Endothelial cell of umbilical vein (primary cell): ENCODE results near the gene CBFB. TPM values are rescaled to one million over a fixed set of nuclear protein-coding genes. Genes with fewer than 3 reads are reported as not detected.

Source experiments
- BruUV-seq: library from RNA; stranded (reverse); fragments of 400-500 nt; replicated peaks from 2 replicates; lab custom pipeline; 2021; lab: Mats Ljungman, UMichigan
- CTCF ChIA-PET: fragments of 300-600, 350-600 bp; sonication (Branson Sonifier 250); formaldehyde crosslinking; loops from one replicate; lab custom pipeline; 2021; ENCODE audit warnings: antibody characterized with exemption, inconsistent platforms; lab: Charles Lee
- POLR2A ChIA-PET: fragments of 300-600, 350-600 bp; sonication (Branson Sonifier 250); formaldehyde crosslinking; loops from one replicate; lab custom pipeline; 2021; ENCODE audit warnings: antibody characterized with exemption, inconsistent platforms; lab: Charles Lee
- DNase-seq: peaks from one replicate; pipeline ENCODE4 v3.0.0-alpha.2; 2011; ENCODE audit warnings: low read depth, low spot score
- FAIRE-seq: peaks from 2 replicates; lab custom pipeline; 2011; peaks lifted over from hg19 to GRCh38; lab: Jason Lieb, UNC
- H2AFZ ChIP-seq: 2 replicates; pipeline ENCODE4 v1.6.0; 2012; ENCODE audit warnings: low read depth, low read length, control low read depth, inconsistent platforms
- H3K27ac ChIP-seq: 2 replicates; pipeline ENCODE4 v1.5.1; 2011; ENCODE audit warnings: low read depth, mild to moderate bottlenecking, control low read depth, low read length, moderate library complexity; ENCODE audit not compliant: insufficient read depth
- H3K27me3 ChIP-seq, 2 experiments: 2 replicates each; pipeline versions ENCODE4 v1.6.0 to v1.6.1; 2011; ENCODE audit warnings: low read length in 2 of 2, mixed read lengths in 1 of 2; ENCODE audit not compliant: control insufficient read depth in 2 of 2, insufficient read depth in 2 of 2
- H3K36me3 ChIP-seq, 2 experiments: 2 replicates in 1 of 2; 3 replicates in 1 of 2; pipeline ENCODE4 v1.5.1; 2011; ENCODE audit warnings: low read length in 2 of 2, mild to moderate bottlenecking in 1 of 2, moderate library complexity in 1 of 2; ENCODE audit not compliant: control insufficient read depth in 2 of 2, insufficient read depth in 2 of 2; ENCODE audit errors: extremely low read depth in 1 of 2
- H3K4me1 ChIP-seq: 3 replicates; pipeline ENCODE4 v1.5.1; 2011; ENCODE audit warnings: mild to moderate bottlenecking, low read length; ENCODE audit not compliant: control insufficient read depth, insufficient read depth; ENCODE audit errors: extremely low read depth
- H3K4me2 ChIP-seq: 2 replicates; pipeline ENCODE4 v1.6.1; 2011; ENCODE audit warnings: low read length, control low read depth, mixed read lengths; ENCODE audit not compliant: insufficient read depth
- H3K4me3 ChIP-seq, 3 experiments: fragments of 200-600 bp in 1 of 3; sonication (generic), shearing (Covaris generic) in 1 of 3; replicated peaks in 1 of 3; 2 replicates each; pipeline ENCODE4 v1.5.1; 2011 to 2016; ENCODE audit warnings: control low read depth in 3 of 3, low read length in 3 of 3, mild to moderate bottlenecking in 2 of 3, inconsistent platforms in 1 of 3, low read depth in 1 of 3, moderate library complexity in 1 of 3; ENCODE audit not compliant: insufficient read depth in 1 of 3
- H3K79me2 ChIP-seq: 2 replicates; pipeline ENCODE4 v1.6.0; 2012; ENCODE audit warnings: low read length, inconsistent platforms; ENCODE audit not compliant: control insufficient read depth, insufficient read depth
- H3K9ac ChIP-seq: replicated peaks from 2 replicates; pipeline ENCODE3; 2011; ENCODE audit warnings: low read length, control low read depth; ENCODE audit not compliant: insufficient read depth; ENCODE audit errors: extremely low read depth
- H3K9me1 ChIP-seq: replicated peaks from 3 replicates; pipeline ENCODE4 v1.6.0; 2011; ENCODE audit warnings: mild to moderate bottlenecking, low read length; ENCODE audit not compliant: control insufficient read depth, insufficient read depth; ENCODE audit errors: extremely low read depth
- H3K9me3 ChIP-seq: replicated peaks from 2 replicates; pipeline ENCODE4 v1.5.1; 2012; ENCODE audit warnings: low read length, inconsistent platforms; ENCODE audit not compliant: control insufficient read depth, insufficient read depth
- H4K20me1 ChIP-seq: replicated peaks from 2 replicates; pipeline ENCODE3; 2011; ENCODE audit warnings: mild to moderate bottlenecking, low read length; ENCODE audit not compliant: control insufficient read depth, insufficient read depth; ENCODE audit errors: extremely low read depth
- EZH2 ChIP-seq: IDR thresholded peaks from 2 replicates; pipeline ENCODE4 v1.6.1; 2012; ENCODE audit warnings: borderline replicate concordance, low read depth, mild to moderate bottlenecking, moderate library complexity, low read length, inconsistent platforms; ENCODE audit not compliant: severe bottlenecking
- FOS ChIP-seq: IDR thresholded peaks from 2 replicates; pipeline ENCODE4 v1.6.1; 2011; ENCODE audit warnings: mild to moderate bottlenecking, low read length, moderate library complexity, borderline replicate concordance; ENCODE audit not compliant: insufficient read depth
- GATA2 ChIP-seq: IDR thresholded peaks from 2 replicates; pipeline ENCODE4 v1.7.0; 2011; ENCODE audit warnings: low read depth, mild to moderate bottlenecking, moderate library complexity, mixed read lengths, low read length; ENCODE audit not compliant: insufficient read length, insufficient read depth
- JUN ChIP-seq: IDR thresholded peaks from 2 replicates; pipeline ENCODE4 v1.6.1; 2011; ENCODE audit warnings: borderline replicate concordance, low read depth; ENCODE audit not compliant: insufficient read length, insufficient read depth
- MYC ChIP-seq: IDR thresholded peaks from one replicate; pipeline ENCODE4 v1.6.1; 2011; ENCODE audit warnings: mild to moderate bottlenecking, low read depth, low read length
- POLR2A ChIP-seq: IDR thresholded peaks from 2 replicates; pipeline ENCODE4 v1.6.1; 2012; ENCODE audit warnings: low read depth, mild to moderate bottlenecking, control low read depth, low read length
- POLR2AphosphoS5 ChIP-seq: IDR thresholded peaks from 2 replicates; pipeline ENCODE4 v1.6.1; 2012; ENCODE audit warnings: low read depth, mild to moderate bottlenecking, control low read depth, low read length, moderate library complexity; ENCODE audit not compliant: insufficient read depth
- dilution Hi-C: fragments of 300-500 bp; cut with MboI; formaldehyde crosslinking; loops from one replicate; pipeline ENCODE4 v1.15.0; 2019; ENCODE audit warnings: low sequenced_read_pairs; ENCODE audit not compliant: extremely low pct_ligation_motif_present
- intact Hi-C: fragments of 100-400 bp; cut with micrococcal nuclease; formaldehyde crosslinking; loops from one replicate; pipeline ENCODE4 v1.10.0; 2022
- polyA plus RNA-seq, 4 experiments: library from polyadenylated mRNA; depleted of rRNA in 3 of 4; stranded (reverse) in 3 of 4; unstranded in 1 of 4; fragments of >200 nt; gene quantifications; 2 replicates each; pipeline versions ENCODE4 v1.2.1 to v1.2.3, GENCODE V29; 2011 to 2012; ENCODE audit warnings: missing spikeins in 1 of 4
- total RNA-seq: library from RNA; stranded (reverse); gene quantifications from 2 replicates; pipeline ENCODE4 v1.2.3, GENCODE V29; 2021
- TF ChIP-seq, protein P1 (sequence below), 2 donors: IDR thresholded peaks; 1 replicate in 1 of 2; 2 replicates in 1 of 2; pipeline ENCODE4 v1.5.1; 2011; ENCODE audit warnings: low read length in 2 of 2, mild to moderate bottlenecking in 2 of 2, moderate library complexity in 2 of 2, control low read depth in 1 of 2, inconsistent platforms in 1 of 2, low read depth in 1 of 2; ENCODE audit not compliant: insufficient read depth in 1 of 2; ENCODE audit errors: extremely low read depth in 1 of 2
- TF ChIP-seq, protein P2 (sequence below): IDR thresholded peaks from 2 replicates; pipeline ENCODE4 v1.6.1; 2011; ENCODE audit not compliant: insufficient read depth, insufficient read length

The CBFB gene
- total and polyA plus RNA-seq, 2 donors (not counting 3 experiments of a cell fraction or from before 2014, with no cell fraction given): 27.8 to 103 TPM

DNA sequence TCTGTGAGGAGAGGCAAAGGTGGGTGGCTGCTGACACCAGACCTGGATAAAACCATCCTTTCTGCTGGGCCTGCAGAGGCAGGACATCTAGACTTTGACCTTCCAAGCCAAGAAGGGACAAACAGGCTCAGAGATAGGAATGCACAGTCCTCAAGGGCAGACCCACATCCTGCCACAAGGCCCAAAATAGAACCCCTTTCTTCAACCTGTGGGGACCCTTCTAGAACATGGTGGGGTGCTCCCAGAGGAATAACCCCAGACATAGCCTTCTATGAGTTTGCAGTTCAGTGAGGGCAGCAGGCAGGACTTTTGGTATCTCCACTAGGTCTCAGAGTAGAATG is 3.8 kb upstream of the CBFB start:
- intact Hi-C loops: no loop called here
- Histone ChIP-seq H3K4me2 (no peak overlapping the region), H3K9me3 (no peaks in the 10 kb centered on the region), H3K9ac (no peak overlapping the region), H3K9me1 (no peaks in the 10 kb centered on the region), H3K4me1 (peaks cover 19% of the 10 kb centered on the region), H3K36me3 (no peaks in the 10 kb centered on the region), H2AFZ (no peak overlapping the region), H4K20me1 (no peaks in the 10 kb centered on the region), H3K27ac (no peak overlapping the region), H3K79me2 (peaks cover 8% of the 10 kb centered on the region), H3K27me3 (no peaks in the 10 kb centered on the region), H3K4me3 (no peak overlapping the region)
- CTCF ChIA-PET: no interaction called here
- BruUV-seq: no TSS peak
- FAIRE-seq (no peak), DNase-seq (no peak)
- dilution Hi-C loops: no loop called here
- POLR2A ChIA-PET: no interaction called here
- TF ChIP-seq, protein P1, sequence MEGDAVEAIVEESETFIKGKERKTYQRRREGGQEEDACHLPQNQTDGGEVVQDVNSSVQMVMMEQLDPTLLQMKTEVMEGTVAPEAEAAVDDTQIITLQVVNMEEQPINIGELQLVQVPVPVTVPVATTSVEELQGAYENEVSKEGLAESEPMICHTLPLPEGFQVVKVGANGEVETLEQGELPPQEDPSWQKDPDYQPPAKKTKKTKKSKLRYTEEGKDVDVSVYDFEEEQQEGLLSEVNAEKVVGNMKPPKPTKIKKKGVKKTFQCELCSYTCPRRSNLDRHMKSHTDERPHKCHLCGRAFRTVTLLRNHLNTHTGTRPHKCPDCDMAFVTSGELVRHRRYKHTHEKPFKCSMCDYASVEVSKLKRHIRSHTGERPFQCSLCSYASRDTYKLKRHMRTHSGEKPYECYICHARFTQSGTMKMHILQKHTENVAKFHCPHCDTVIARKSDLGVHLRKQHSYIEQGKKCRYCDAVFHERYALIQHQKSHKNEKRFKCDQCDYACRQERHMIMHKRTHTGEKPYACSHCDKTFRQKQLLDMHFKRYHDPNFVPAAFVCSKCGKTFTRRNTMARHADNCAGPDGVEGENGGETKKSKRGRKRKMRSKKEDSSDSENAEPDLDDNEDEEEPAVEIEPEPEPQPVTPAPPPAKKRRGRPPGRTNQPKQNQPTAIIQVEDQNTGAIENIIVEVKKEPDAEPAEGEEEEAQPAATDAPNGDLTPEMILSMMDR (IDR thresholded peaks at IDR 0.05; ENCODE audit: extremely low read depth in 1 of 2, insufficient read depth in 1 of 2, low read depth in 1 of 2, low read length in 2 of 2): no peak
- no peak for TF ChIP-seq POLR2A
- no peak for TF ChIP-seq FOS
- TF ChIP-seq, protein P2, sequence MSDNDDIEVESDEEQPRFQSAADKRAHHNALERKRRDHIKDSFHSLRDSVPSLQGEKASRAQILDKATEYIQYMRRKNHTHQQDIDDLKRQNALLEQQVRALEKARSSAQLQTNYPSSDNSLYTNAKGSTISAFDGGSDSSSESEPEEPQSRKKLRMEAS: no peak
- no peak for TF ChIP-seq GATA2
- TF ChIP-seq MYC: no peak
- TF ChIP-seq JUN: no peak
- TF ChIP-seq EZH2: no peak
- no peak for TF ChIP-seq POLR2AphosphoS5
